NCI-H187 (cell line): Measurements from ENCODE around the gene NAXD.
"Not testable (repeated sequence)": the region's sequence is repeated elsewhere in the genome, so short reads cannot be mapped to it uniquely, and the experiment has no call there.

Source experiments
- DNase-seq, 2 experiments: peaks; one replicate each; lab custom pipeline; 2025; lab: John Stamatoyannopoulos, UW

The NAXD gene

DNA sequence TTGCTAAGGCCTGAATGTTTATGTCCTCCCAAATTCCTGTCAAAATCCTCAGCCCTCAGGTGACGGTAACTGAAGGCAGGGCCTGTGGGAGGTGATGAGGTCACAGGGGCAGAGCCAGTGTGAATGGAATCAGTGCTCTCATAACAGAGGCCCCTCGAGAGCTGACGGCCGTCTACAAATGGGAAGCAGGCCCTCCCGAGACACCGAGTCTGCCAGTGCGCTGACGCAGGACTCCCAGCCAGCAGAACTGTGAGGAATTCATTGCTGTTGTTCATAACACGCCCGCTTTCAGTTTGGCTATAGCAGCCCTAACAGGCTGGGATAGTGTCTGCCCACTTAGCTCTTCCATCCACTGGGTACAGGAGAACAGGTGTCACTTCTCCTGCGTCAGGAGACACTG lies 49.3 kb downstream of the NAXD start:
- no peak for DNase-seq

DNA sequence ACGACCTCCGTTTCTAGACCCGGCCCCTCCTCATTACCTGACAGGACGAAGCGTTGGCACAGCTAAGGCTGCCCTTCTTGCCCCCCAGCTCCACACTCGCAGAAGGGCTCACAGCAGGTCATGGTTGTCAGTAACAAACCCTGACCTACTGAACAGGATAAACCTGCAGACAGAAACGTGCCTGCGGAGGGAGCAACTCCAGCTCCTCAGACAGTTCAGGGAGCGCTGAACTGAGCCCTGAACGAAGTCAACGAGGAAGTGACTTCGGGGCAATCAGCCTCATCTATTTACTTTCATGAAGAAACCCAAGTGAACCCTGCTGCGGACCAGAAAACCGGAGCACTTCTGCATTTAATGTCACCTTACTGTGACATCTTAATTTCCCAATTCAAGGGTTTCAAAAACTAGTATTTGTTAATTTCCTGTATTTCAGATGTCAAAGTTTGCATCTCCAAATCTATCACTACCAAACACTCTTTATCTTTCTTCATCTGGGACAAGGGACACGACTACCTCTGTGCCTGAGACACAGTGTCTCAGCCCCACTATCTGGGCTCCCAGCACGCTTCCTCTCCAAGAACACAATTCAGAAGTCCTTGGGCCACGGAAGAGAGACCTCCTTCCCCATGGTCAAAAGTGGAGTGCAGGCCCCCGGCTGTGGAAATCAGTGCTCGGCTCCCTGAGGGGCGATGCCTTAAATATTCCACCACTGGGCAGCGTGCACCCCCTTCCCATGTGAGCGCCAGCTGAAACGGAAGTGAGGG lies 50.3 kb downstream of the NAXD start:
- no peak for DNase-seq

DNA sequence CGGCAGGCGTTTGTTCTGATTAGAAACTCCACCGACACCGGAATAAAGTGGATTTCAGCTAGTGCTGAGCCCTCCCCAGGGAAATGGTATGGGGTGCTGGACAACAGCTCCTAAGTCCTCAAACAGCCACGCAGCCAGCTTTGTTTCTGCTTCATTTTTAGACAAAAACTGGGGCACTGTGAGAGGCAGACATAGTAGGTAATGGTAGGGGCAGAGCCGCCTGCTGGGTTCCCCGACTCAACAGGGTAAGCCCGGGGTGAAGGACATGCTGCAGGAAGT lies 50.8 kb downstream of the NAXD start:
- no peak for DNase-seq

DNA sequence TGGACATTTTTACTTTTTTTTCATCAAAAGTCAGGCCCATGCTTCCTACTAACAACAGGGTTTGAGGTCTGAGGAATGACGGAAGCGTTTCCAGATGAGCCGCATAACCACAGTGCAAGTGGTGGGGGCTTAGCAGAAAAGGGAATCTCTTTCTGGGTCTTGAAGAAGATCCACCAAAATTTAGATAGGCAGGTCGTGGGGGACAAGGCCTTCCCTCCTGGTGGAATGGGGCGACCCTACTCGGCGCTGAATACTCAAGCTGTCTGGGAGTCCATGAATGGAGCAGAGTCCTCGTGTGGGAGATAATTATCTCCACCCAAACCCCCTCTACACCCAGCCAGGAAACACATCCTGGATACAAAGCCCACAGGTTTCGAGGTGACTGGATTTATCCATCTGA lies 53.7 kb downstream of the NAXD start:
- DNase-seq = no peak

DNA sequence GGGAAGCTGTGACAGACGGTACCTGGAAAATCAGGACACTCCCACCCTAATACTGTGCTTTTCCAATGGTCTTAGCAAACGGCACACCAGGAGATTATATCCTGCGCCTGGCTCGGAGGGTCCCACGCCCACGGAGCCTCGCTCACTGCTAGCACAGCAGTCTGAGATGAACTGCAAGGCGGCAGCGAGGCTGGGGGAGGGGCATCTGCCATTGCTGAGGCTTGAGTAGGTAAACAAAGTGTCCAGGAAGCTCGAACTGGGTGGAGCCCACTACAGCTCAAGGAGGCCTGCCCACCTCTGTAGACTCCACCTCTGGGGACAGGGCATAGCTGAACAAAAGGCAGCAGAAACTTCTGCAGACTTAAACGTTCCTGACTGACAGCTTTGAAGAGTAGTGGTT lies 54.5 kb downstream of the NAXD start:
- DNase-seq = not testable (repeated sequence)

DNA sequence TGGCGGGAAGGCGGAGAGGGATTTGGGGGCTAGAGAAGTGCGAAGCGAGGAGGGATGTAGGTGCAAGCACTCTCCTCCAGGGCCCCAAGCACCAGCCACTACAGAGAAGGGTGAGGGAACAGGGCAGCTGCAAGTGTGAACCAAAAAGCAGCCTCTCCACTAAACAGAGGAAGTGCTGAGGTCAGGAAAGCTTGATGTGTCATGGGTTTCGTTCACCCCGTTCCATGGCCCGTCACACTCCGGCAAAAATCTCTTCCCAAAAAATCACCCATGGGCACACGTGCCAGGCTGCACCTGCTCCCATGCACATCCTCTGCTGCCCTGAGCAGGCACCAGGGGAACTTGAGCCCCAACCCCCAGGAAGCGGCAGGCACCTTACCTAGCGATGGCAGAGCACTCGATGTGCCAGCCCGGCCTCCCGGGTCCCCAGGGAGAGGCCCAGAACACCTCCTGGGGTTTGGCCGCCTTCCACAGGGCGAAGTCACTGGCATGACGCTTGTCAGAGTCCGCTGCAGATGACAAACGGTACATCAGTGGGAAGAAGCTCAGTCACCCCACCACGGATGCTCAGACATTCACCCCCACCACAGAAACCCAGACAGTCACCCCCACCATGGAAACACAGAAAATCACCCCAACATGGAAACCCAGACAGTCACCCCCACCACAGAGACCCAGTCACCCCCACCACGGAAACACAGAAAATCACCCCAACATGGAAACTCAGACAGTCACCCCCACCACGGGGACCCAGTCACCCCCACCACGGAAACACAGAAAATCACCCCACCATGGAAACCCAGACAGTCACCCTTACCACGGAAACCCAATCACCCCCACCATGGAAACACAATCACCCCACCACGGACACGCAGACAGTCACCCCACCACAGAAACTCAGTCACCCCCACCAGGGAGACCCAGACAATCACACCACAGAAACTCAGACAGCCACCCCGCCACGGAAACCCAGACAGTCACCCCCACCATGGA lies 61.5 kb downstream of the NAXD start:
- DNase-seq = no peak

DNA sequence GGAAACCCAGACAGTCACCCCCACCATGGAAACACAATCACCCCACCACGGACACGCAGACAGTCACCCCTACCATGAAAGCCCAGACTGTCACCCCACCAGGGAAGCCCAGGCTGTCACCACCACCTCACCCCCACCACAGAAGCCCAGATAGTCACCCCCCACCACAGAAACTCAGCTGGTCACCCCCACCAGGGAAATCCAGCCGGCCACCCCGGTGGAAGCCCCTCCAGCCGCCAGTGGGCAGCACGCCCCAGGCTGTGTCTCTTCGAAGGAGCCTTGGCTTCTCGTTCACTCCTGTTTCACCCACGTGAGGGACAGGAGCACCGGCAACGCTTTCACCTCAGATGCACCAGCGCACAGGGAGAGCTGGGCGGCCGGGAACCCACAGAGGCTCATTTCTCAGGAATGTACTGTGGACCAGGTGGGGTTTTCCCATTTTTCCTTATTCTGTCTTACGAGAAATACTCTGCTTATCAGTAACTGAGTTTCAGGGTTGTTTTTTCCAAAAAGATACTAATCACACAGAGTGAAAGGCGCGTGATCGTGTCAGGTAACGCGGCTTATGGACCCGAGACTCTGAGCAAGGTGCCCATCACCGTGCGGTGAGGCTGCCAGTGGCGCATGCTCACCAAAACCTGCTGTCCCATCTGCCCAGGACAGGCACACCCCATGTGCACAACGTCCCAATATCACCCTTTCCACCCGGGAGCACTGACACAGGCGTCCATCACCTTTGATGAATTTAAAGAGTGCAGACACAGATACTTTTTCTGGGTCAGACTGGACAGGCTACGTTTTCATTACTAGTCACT lies 62.6 kb downstream of the NAXD start:
- no peak for DNase-seq

DNA sequence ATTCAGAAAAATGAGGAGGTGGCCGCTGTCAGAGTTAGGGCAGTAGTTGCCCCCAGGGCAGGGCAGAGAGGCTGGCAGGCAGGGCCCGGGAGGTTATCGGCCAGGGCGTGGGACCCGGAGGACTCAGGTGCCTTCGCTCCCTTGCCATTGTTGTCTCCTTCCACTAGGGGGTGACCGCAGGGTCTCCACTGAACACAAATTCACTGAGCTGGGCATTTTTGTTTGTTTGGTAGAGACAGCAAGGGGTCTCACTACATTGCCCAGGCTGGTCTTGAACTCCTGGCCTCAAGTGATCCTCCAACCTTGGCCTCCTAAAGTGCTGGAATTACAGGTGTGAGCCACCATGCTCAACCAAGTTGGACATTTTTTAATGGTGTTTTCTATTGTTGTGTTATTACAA lies 65.5 kb downstream of the NAXD start:
- no peak for DNase-seq

DNA sequence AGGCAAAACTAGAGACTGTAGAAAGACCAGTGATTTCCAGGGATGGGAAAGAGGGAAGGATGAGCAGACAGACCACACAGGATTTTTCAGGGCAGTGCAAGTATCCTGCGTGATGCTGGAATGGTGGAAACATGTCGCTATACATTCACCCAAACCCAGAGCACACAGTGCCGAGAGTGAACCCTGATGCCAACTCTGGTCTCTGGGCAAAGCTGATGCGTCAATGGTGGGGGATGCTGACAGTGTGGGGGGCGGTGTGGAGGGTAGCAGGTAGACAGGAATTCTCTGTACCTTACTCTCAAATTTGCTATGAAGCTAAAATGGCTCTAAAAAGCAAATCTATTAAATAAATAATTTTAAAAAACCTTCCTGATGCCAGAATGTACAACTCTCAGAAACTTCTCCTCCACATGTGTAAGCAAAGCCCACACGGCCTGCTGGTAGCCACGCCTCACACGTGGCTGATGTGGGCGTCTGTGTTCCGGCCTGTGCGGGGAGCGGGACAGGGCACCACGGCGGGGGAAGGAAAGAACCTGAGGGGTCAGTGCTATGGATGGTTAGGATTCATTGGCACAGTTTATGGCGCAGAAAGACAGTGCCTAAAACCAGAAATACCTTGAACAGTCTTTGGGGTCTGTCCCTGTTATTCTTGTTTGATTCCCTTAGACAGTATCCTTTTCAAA lies 66.7 kb downstream of the NAXD start:
- no peak for DNase-seq

DNA sequence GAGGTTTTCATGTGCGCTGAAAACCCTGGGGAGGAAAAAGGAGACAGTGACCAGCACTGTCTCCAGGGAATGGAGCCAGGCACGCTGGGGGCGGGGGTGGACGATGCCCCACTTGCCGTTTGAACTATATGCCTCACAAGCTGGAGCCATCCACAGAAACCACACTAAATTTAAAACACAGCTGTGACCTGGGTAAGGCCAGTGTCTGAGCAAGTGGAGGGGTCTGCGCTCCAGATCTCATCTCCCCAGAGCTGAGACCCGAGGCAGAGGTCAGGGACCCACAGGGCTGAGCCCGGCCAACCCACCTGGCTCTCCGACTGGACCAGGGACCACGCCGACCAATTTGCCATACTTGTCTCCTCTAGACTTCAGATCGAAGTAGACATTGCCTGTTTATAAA lies 67.4 kb downstream of the NAXD start:
- DNase-seq = no peak

DNA sequence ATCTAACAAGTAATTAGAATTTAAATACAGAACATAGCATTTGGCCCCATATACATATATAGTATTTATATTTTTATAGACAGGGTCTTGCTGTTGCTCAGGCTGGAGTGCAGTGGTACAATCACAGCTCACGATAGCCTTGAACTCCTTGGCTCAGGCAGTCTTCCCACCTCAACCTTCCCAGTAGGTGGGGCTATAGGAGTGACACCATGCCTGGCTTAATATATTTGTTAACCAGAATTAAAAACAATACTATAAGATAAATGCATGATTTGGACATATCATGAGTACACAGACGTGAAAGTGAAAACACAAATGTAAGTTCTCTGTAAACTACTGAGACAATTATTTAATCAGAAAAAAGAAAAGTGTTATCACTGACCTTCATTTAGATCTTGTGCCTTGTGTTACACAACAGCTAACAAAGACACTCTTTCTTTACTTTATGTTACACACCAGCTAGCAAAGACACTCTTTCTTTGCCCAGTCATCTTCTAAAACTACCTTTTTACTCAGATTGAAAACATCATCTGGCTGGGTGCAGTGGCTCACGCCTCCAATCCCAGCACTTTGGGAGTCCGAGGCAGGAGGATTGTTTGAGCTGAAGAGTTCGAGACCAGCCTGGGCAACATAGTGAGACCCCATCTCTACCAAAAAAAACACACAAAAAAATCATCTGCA lies 68.0 kb downstream of the NAXD start:
- no peak for DNase-seq

DNA sequence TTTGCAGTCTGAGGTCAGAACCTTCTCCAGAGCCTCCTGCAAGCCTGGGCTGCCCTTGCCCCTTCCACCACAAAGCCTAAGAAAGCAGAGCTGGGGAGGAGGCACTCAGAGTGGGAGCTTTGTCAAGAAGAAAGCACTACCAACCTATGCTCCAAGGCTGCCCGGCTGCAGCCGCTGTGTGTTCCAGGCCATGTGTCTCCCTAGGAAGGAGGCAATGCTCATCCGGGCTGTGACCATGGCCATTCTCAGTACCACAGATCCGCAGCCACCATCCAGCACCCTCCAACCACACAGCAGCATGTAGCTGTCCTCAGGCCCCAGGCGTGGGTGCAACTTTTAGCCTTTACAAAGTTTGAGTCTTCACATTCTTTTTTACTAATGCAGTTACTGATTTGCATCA lies 68.6 kb downstream of the NAXD start:
- DNase-seq = no peak

DNA sequence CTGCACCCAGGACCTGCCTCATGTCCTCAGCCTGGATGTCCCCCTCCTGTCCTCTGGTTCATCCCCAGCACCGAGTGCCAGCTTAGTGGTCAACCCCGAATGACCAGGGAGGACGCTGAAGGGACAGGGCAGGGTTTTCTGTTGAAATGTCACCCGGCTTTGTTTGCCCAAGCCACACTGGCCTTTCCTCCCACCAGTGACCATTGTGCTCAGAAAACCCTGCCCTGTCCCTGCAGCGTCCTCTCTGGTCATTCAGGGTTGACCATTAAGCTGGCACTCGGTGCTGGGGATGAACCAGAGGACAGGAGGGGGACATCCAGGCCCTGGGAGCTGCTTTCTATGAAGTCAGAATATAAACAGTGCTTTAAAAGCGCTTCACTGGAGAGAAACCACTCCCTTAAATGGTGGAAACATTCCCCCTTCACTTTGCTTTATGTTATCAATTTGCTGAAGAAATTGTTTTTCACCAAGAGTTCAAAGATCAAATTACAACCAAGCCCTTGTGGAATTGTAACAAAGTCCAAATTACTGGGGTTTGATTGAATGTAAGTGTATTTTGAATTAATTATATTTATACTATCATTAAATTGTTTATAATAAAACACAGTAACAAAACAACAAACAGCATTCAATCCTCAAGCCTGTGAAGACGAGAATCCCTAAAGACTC lies 69.2 kb downstream of the NAXD start:
- DNase-seq = no peak

DNA sequence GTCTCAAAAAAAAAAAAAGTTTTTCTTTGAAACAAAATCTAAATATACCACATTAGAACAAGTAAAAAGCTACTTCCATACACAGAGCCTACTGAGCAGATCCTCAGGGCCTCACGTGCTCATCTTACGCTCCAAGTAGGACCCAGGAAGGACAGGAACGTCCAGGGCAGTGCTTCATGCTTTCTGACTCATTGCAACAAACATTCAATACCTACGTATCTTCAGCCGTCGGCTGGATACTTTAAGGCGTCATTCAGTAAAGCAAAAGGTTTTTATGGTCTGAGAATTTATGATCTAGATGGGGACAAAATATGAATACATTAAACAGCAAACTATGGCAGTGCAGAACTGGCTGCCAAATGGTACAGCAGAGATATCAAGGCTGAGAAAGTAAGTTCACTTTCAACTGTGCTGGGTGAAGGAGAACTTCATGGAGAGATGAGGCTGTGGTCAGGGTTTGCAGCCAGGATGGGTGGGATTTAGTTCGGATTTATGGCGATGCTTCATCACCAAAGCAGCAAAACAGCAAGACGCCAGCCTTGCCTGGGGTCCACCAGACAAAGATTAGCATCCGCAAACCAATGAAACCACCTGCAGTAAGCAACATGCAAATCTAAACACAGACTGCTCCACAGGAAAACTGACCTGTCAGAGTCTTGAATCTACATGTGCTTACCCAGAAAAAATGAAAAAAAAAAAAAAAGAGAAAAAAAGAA lies 70.1 kb downstream of the NAXD start:
- DNase-seq = no peak

DNA sequence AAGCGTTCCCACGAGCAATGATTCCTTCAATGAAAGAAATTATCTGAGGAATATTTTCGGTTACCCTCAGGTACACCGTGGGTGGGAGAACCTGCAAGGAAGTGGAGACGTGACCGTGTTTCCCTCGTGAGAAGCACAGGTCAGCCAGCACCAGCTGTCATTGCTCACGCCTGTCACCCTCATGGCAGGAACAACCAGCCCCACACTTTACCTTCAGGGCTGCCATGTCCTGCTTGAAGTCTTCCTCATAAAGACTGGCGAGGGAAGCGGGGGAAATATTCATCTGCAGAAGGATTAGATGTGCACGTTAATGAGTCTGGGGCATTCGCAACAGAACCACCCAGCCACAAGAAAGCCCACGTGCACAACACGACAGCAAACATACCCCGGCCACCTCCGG lies 72.4 kb downstream of the NAXD start:
- DNase-seq = no peak

DNA sequence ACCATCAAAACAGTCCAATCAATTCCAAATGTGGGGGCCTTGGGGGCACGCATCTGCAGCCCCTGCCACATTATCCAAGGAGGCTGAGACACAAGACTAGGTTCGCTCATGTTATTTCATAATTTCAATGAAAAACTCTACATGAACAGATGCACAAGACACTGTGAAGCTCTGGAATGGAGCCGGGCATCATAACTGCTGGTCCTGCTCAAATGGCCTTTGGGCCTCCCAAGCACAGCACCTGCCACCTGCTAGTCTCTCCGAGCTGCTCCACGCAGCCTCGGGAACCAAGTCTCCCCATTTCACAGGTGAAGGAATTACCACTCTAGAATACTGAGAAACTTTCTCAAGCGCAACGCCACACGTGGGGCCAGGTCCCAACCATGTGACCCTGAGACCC lies 73.7 kb downstream of the NAXD start:
- no peak for DNase-seq
